Adrenal gland (tissue), 5 donors: Measurements from ENCODE around the gene ALG9.

Experiments
- CTCF ChIP-seq, 6 experiments: fragments of 450-650 bp in 4 of 6; fragments of 200-600 bp in 2 of 6; sonication (generic) in 1 of 6; IDR thresholded peaks; 1 replicate in 5 of 6; 2 replicates in 1 of 6; pipeline versions ENCODE4 v1.5.1 to v1.8.0; 2016 to 2021; ENCODE audit warnings: antibody characterized with exemption in 6 of 6, mild to moderate bottlenecking in 2 of 6, moderate library complexity in 1 of 6
- POLR2A ChIP-seq, 2 donors: fragments of 450-650 bp; IDR thresholded peaks; one replicate each; pipeline ENCODE4 v1.6.1; 2017; ENCODE audit warnings: antibody characterized with exemption in 2 of 2, mild to moderate bottlenecking in 2 of 2, moderate library complexity in 1 of 2
- donor health status: DM: no; HTN: no; CAD: no.

- TF ChIP-seq CTCF (IDR thresholded peaks at IDR 0.05) (no peak), POLR2A (IDR thresholded peaks at IDR 0.05) (no peak)
Observed at GRCh38 chr11:111829185-111829968, 42.0 kb downstream of the ALG9 start.
